BJ (cell line): ENCODE results near the gene NRN1L. TPM values are rescaled to one million over a fixed set of nuclear protein-coding genes. Genes with fewer than 3 reads are reported as not detected.

Experiments
- CTCF ChIA-PET: fragments of 350-600 bp; formaldehyde crosslinking; extraction: SDS; loops from one replicate; lab custom pipeline; 2021; ENCODE audit warnings: antibody characterized with exemption, inconsistent platforms; lab: Yijun Ruan, JAX
- POLR2A ChIA-PET: fragments of 300-600 bp; sonication (Branson Sonifier 250); formaldehyde crosslinking; extraction: SDS; loops from one replicate; lab custom pipeline; 2021; ENCODE audit warnings: antibody characterized with exemption; lab: Charles Lee
- DNase-seq: peaks from one replicate; pipeline ENCODE4 v3.0.0-alpha.2; 2011; ENCODE audit warnings: low read depth
- H3K27me3 ChIP-seq: 2 replicates; pipeline ENCODE4 v1.6.0; 2011; ENCODE audit warnings: low read length; ENCODE audit not compliant: control insufficient read depth, insufficient read depth
- H3K36me3 ChIP-seq: 2 replicates; pipeline ENCODE4 v1.5.1; 2011; ENCODE audit warnings: low read length; ENCODE audit not compliant: control insufficient read depth, insufficient read depth
- H3K4me3 ChIP-seq: 2 replicates; pipeline ENCODE4 v1.5.1; 2011; ENCODE audit warnings: low read depth, mild to moderate bottlenecking, control low read depth, low read length
- polyA plus RNA-seq: library from polyadenylated mRNA; depleted of rRNA; stranded (reverse); fragments of >200 nt; gene quantifications from 2 replicates; pipeline ENCODE4 v1.2.3, GENCODE V29; 2011
- TF ChIP-seq, protein P1 (sequence below): IDR thresholded peaks from 2 replicates; pipeline ENCODE4 v1.5.1; 2011; ENCODE audit warnings: low read depth, mild to moderate bottlenecking, control low read depth, inconsistent platforms, low read length, moderate library complexity; ENCODE audit not compliant: insufficient read depth

NRN1L gene
- polyA plus RNA-seq, 1 experiment = 0.27 TPM

- no peaks in the 10 kb centered on the region for H3K27me3 ChIP-seq
- peaks cover 23% of the 10 kb centered on the region for H3K36me3 ChIP-seq
- TF ChIP-seq, protein P1, sequence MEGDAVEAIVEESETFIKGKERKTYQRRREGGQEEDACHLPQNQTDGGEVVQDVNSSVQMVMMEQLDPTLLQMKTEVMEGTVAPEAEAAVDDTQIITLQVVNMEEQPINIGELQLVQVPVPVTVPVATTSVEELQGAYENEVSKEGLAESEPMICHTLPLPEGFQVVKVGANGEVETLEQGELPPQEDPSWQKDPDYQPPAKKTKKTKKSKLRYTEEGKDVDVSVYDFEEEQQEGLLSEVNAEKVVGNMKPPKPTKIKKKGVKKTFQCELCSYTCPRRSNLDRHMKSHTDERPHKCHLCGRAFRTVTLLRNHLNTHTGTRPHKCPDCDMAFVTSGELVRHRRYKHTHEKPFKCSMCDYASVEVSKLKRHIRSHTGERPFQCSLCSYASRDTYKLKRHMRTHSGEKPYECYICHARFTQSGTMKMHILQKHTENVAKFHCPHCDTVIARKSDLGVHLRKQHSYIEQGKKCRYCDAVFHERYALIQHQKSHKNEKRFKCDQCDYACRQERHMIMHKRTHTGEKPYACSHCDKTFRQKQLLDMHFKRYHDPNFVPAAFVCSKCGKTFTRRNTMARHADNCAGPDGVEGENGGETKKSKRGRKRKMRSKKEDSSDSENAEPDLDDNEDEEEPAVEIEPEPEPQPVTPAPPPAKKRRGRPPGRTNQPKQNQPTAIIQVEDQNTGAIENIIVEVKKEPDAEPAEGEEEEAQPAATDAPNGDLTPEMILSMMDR = no peak
- H3K4me3 ChIP-seq = no peak overlapping the region
- CTCF ChIA-PET = interaction anchor here (0.6 to 5.1 kb wide), 7 partner anchors 9 to 403 kb away, joined by 3 to 38 read pairs (median 4); no protein-coding TSS in a partner anchor
- DNase-seq = no peak
- POLR2A ChIA-PET = interaction anchor here (0.6 kb wide), 1 partner anchor 12 kb away, joined by 5 read pairs; no protein-coding TSS in a partner anchor
These were observed 39.6 kb downstream of the NRN1L start for GRCh38 chr16:67924140-67924906.

DNA sequence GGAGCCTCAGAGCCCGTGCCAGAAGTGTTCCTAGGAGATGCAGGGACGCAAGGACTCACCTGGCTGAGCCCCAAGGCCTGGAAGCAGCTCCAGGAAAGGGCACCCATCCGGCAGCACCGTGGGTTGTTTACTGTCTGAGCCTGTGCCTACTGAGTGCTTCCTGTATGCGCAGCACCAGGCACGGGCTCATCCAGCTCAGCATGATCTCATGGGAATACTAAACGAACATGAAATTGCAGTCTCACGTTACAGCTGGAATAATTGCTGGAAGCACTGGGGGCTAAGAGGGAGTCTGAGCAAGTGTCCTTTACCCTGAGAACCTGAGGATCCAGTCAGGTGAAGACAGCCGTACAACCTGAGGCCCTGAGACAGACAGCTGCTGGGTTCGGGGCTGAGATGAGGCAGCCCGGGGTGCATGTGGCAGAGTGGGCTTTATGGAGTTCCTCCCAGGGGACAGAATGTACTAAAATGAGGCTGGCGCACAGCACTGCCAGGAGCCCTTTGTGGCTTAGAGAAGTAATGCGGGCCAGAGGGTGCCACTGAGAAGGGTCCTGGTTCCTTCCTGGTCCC, 41.6 kb downstream of the NRN1L start:
- Histone ChIP-seq H3K27me3 (no peaks in the 10 kb centered on the region), H3K36me3 (peaks cover 25% of the 10 kb centered on the region), H3K4me3 (no peak overlapping the region)
- ChIA-PET POLR2A (no interaction called here), CTCF (interaction anchor here (0.7 to 12.9 kb wide), 12 partner anchors 9 to 405 kb away, joined by 3 to 155 read pairs (median 3); partner anchors contain the start of gene NRN1L)
- DNase-seq = no peak
- TF ChIP-seq, protein P1 = 0 out of 2 replicates have a peak, but pooled peaks have one; percentile 7

- CTCF ChIA-PET = interaction anchor here (0.7 to 12.9 kb wide), 15 partner anchors 8 to 381 kb away, joined by 3 to 155 read pairs (median 4); partner anchors contain the start of genes NRN1L and PSKH1
- H3K36me3 ChIP-seq = peaks cover 25% of the 10 kb centered on the region
- DNase-seq = no peak
- TF ChIP-seq, protein P1 = no peak
- POLR2A ChIA-PET = no interaction called here
- no peaks in the 10 kb centered on the region for H3K27me3 ChIP-seq
- H3K4me3 ChIP-seq = no peak overlapping the region
These were observed 42.7 kb downstream of the NRN1L start for GRCh38 chr16:67927131-67927941.

DNA sequence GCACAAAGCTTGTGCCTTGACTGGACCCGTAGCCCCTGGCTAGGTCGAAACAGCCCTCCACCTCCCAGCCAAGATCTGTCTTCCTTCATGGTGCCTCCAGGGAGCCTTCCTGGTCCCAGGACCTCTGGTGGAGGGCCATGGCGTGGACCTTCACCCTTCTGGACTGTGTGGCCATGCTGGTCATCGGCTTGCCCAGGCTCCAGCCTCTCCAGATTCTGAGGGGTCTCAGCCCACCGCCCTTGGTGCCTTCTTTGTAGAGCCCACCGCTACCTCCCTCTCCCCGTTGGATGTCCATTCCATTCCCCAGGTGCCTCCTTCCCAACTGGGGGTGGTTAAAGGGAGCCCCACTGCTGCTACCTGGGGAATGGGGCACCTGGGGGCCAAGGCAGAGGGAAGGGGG, 43.5 kb downstream of the NRN1L start:
- no peak for DNase-seq
- Histone ChIP-seq H3K36me3 (peaks cover 24% of the 10 kb centered on the region), H3K27me3 (no peaks in the 10 kb centered on the region), H3K4me3 (no peak overlapping the region)
- ChIA-PET POLR2A (no interaction called here), CTCF (interaction anchor here (0.6 to 12.9 kb wide), 21 partner anchors 9 to 407 kb away, joined by 3 to 155 read pairs (median 4); partner anchors contain the start of genes NRN1L, PSKH1 and PSMB10)
- TF ChIP-seq, protein P1 = no peak
